OCI-LY7 (cell line): Measurements from ENCODE around the gene TUBE1. TPM values are rescaled to one million over a fixed set of nuclear protein-coding genes. Genes with fewer than 3 reads are reported as not detected.

Source experiments
- BruUV-seq: library from RNA; stranded (reverse); fragments of 400-500 nt; replicated peaks from 2 replicates; lab custom pipeline; 2021; lab: Mats Ljungman, UMichigan
- CTCF ChIA-PET: fragments of 300-600 bp; sonication (Branson Sonifier 250); formaldehyde crosslinking; loops from one replicate; lab custom pipeline; 2022; ENCODE audit warnings: antibody characterized with exemption; ENCODE audit not compliant: unreplicated experiment; lab: Charles Lee
- POLR2A ChIA-PET: fragments of 300-600 bp; sonication (Branson Sonifier 250); formaldehyde crosslinking; loops from one replicate; lab custom pipeline; 2022; ENCODE audit warnings: antibody characterized with exemption; lab: Charles Lee
- DNase-seq: peaks from one replicate; pipeline ENCODE4 v3.0.0-alpha.2; 2015; ENCODE audit warnings: low spot score
- H2AFZ ChIP-seq: fragments of 200-600 bp; sonication (generic), shearing (Covaris generic); 2 replicates; pipeline ENCODE4 v1.6.1; 2014; ENCODE audit warnings: mild to moderate bottlenecking, antibody characterized with exemption, low read length, moderate library complexity
- H3K27ac ChIP-seq: fragments of 200-600 bp; sonication (generic); 2 replicates; pipeline ENCODE4 v1.5.1; 2014; ENCODE audit warnings: mixed run types, low read depth, mild to moderate bottlenecking, moderate library complexity, low read length, inconsistent platforms; ENCODE audit not compliant: poor library complexity, severe bottlenecking
- H3K36me3 ChIP-seq: fragments of 200-600 bp; sonication (generic); 2 replicates; pipeline ENCODE4 v1.6.1; 2014; ENCODE audit warnings: mild to moderate bottlenecking, antibody characterized with exemption, low read length, moderate library complexity, mixed read lengths; ENCODE audit not compliant: insufficient read depth
- H3K4me1 ChIP-seq: fragments of 200-600 bp; sonication (generic); 2 replicates; pipeline ENCODE4 v1.5.1; 2014; ENCODE audit warnings: mild to moderate bottlenecking, low read length; ENCODE audit not compliant: insufficient read depth, poor library complexity, severe bottlenecking
- H3K4me2 ChIP-seq: fragments of 200-600 bp; sonication (generic); 2 replicates; pipeline ENCODE4 v1.6.1; 2014; ENCODE audit warnings: mild to moderate bottlenecking, low read length
- H3K4me3 ChIP-seq: fragments of 200-600 bp; sonication (generic); 2 replicates; pipeline ENCODE4 v1.5.1; 2014; ENCODE audit warnings: mild to moderate bottlenecking, low read depth, low read length; ENCODE audit not compliant: poor library complexity, severe bottlenecking
- H3K79me2 ChIP-seq: fragments of 200-600 bp; sonication (generic); 2 replicates; pipeline ENCODE4 v1.6.1; 2016; ENCODE audit warnings: low read depth, mild to moderate bottlenecking, low read length, moderate library complexity, mixed read lengths; ENCODE audit not compliant: insufficient read depth
- H3K9me2 ChIP-seq: fragments of 200-600 bp; sonication (generic); 2 replicates; pipeline ENCODE4 v1.6.1; 2016; ENCODE audit warnings: mild to moderate bottlenecking, low read length, mixed read lengths; ENCODE audit not compliant: insufficient read depth
- H3K9me3 ChIP-seq: fragments of 200-600 bp; sonication (generic); 2 replicates; pipeline ENCODE4 v1.6.1; 2014; ENCODE audit warnings: mild to moderate bottlenecking, mixed run types, low read length, mixed read lengths
- H4K20me1 ChIP-seq: fragments of 200-600 bp; sonication (generic); 2 replicates; pipeline ENCODE4 v1.6.1; 2014; ENCODE audit warnings: mild to moderate bottlenecking, antibody characterized with exemption, low read length, moderate library complexity, mixed read lengths; ENCODE audit not compliant: insufficient read depth
- CTCF ChIP-seq: fragments of 200-600 bp; sonication (generic); conservative IDR thresholded peaks from 2 replicates; pipeline ENCODE4 v1.5.1; 2014; ENCODE audit warnings: mild to moderate bottlenecking, antibody characterized with exemption, low read length, moderate library complexity, mixed read lengths
- EZH2phosphoT487 ChIP-seq: fragments of 200-600 bp; sonication (generic); IDR thresholded peaks from 2 replicates; pipeline ENCODE4 v1.6.1; 2018; ENCODE audit warnings: low read depth, borderline replicate concordance, mild to moderate bottlenecking, mixed run types, antibody characterized with exemption, low read length, moderate library complexity, mixed read lengths
- intact Hi-C: fragments of 100-400 bp; cut with micrococcal nuclease; formaldehyde crosslinking; loops from one replicate; pipeline ENCODE4 v1.10.0; 2022; ENCODE audit not compliant: unreplicated experiment
- total RNA-seq, 2 experiments: library from RNA; depleted of rRNA in 1 of 2; stranded (reverse); fragments of >200 nt in 1 of 2; shearing (Covaris generic) in 1 of 2; gene quantifications; 2 replicates each; pipeline ENCODE4 v1.2.3, GENCODE V29; 2014 to 2022

Gene TUBE1
- total RNA-seq, 2 experiments from 2014 or later: 27.9 to 32.6 TPM

GRCh38 chr6:112027942-112028674, 59.2 kb downstream of the TUBE1 start:
- peak; percentile 54 for DNase-seq
- Histone ChIP-seq H4K20me1 (no peaks in the 10 kb centered on the region), H3K9me3 (no peaks in the 10 kb centered on the region), H3K36me3 (no peaks in the 10 kb centered on the region), H3K9me2 (no peaks in the 10 kb centered on the region), H3K27ac (no peak overlapping the region), H2AFZ (peak overlapping the region; percentile 36; the same call in 1 of the 2 replicates), H3K4me2 (0 out of 2 replicates have a peak overlapping the region, but pooled peaks have one; percentile 13), H3K79me2 (no peaks in the 10 kb centered on the region), H3K4me1 (peaks cover 7% of the 10 kb centered on the region), H3K4me3 (no peak overlapping the region)
- intact Hi-C loops: no loop called here
- ChIA-PET POLR2A (interaction anchor here (1.2 kb wide), 1 partner anchor 10 kb away, joined by 3 read pairs; no protein-coding TSS in a partner anchor), CTCF (no interaction called here)
- BruUV-seq: no TSS peak
- no peak for TF ChIP-seq EZH2phosphoT487
- TF ChIP-seq CTCF: no peak

- H3K4me1 ChIP-seq: peaks cover 7% of the 10 kb centered on the region
- no peaks in the 10 kb centered on the region for H3K9me3 ChIP-seq
- DNase-seq: no peak
- no peak overlapping the region for H3K27ac ChIP-seq
- no peaks in the 10 kb centered on the region for H3K36me3 ChIP-seq
- intact Hi-C loops: no loop called here
- H3K79me2 ChIP-seq: no peaks in the 10 kb centered on the region
- H3K9me2 ChIP-seq: no peaks in the 10 kb centered on the region
- no peaks in the 10 kb centered on the region for H4K20me1 ChIP-seq
- no peak for TF ChIP-seq EZH2phosphoT487
- TF ChIP-seq CTCF: no peak
- H2AFZ ChIP-seq: no peak overlapping the region
- H3K4me2 ChIP-seq: no peak overlapping the region
- ChIA-PET CTCF (no interaction called here), POLR2A (no interaction called here)
- no TSS peak for BruUV-seq
- no peak overlapping the region for H3K4me3 ChIP-seq
Measured at GRCh38 chr6:112026933-112027332, 60.3 kb downstream of the TUBE1 start.

GRCh38 chr6:112024464-112024863, 62.8 kb downstream of the TUBE1 start:
- no TSS peak for BruUV-seq
- Histone ChIP-seq H3K9me3 (no peaks in the 10 kb centered on the region), H3K27ac (no peak overlapping the region), H3K79me2 (no peaks in the 10 kb centered on the region), H3K4me3 (no peak overlapping the region), H4K20me1 (no peaks in the 10 kb centered on the region), H3K9me2 (no peaks in the 10 kb centered on the region), H3K4me1 (peaks cover 7% of the 10 kb centered on the region), H3K4me2 (no peak overlapping the region), H3K36me3 (no peaks in the 10 kb centered on the region), H2AFZ (no peak overlapping the region)
- intact Hi-C loops: no loop called here
- TF ChIP-seq EZH2phosphoT487 (no peak), CTCF (no peak)
- ChIA-PET POLR2A (no interaction called here), CTCF (no interaction called here)
- DNase-seq: no peak
